ENCODE measurements around the gene MIX23. TPM values are rescaled to one million over a fixed set of nuclear protein-coding genes. Genes with fewer than 3 reads are reported as not detected.

The MIX23 gene
- total RNA-seq, 1 experiment from 2014 or later = 38.3 TPM

- peak; percentile 55 for DNase-seq (ENCODE audit: low spot score)
Measured at GRCh38 chr3:122392868-122393844, 10.1 kb upstream of the MIX23 start.

DNA sequence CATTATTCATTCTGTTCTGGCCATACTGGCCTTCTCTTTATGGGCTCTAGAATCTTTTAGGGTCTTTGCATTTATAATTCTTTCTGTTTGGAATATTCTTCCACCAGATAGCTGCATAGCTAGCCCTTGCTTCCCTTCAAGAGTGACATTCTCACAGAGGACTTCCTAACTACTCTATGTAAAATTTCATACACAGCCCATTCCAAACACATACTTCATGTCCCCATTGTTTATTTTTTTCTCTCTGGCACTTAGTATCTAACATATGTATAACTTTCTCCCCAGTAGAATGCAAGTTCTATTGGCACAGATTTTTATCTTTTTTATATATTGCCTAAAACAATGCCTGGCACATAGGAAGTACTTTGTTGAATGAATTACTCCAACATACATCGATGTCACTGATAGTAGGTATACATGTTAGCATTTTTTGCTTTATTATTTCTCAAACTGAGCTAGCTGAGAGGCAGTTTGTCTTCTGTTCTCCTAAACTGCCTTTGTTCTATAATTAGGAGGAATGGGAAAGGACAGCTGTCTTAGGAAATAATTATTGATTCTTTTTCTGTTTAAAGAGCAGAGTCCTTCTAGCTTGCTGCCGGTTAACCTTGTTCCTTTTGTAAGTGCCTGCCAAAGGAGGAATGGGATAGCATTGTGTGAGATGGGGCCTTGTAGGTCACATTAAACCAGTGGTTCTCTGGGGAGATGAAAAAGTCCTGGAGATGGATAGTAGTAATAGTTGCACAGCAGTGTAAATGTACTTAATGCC is 8.8 kb upstream of the MIX23 start:
- DNase-seq (ENCODE audit: low spot score) = no peak

DNA sequence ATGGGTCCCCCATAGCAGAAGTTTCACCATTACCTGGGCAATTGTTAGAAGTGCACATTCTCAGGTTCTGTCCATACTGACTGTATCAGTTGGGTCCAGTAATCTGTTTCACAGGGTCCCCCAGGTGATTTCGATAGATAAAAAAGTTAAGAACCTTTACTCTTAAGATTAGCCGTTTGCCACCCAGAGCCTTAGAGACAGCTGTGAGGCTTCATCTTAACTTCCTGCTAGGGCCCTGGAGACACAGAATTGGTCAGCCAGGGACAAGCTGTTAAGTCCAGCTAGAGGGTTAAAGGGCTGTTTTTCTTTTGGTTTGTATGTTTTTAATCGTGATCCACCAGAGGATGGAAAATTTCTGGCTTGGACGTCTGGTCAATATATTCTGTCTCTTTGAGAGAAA is 7.6 kb upstream of the MIX23 start:
- DNase-seq (ENCODE audit: low spot score) = no peak

DNA sequence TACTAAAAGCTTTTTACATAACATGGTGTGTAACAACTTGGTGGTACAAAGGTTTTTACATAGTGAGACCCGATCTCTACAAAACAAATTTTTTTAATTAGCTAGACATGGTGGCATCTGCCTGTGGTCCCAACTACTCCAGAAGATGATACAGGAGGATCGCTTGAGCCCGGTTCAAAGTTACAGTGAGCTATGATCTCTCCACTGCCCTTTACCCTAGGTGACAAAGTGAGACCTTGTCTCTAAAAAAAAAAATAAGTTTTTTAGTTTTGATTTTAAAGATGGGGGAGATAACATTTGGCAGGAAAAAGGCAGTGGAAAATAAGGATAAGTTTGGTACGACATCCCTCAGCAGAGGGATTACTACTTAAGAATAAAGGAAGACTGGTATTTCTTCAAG is 6.9 kb upstream of the MIX23 start:
- no peak for DNase-seq (ENCODE audit: low spot score)

DNA sequence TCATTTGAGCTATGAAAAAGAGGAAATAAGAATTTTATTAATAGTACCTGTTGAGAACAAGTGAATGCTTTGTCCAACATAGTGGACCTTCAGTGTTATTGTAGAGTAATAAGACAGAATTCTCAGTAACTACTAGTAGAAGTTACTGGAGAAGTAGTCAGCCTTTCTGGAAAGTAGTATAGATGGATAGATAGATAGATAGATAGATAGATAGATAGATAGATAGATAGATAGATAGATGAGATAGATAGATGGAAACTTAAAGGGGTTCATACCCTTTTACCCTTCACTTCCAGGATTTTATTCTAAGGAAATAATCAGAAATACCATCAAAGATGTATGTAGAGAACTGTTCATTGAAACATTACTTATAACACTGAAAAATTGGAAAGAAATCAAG is 6.2 kb upstream of the MIX23 start:
- DNase-seq (ENCODE audit: low spot score) = no peak

GRCh38 chr3:122387709-122388108 is 4.7 kb upstream of the MIX23 start:
- DNase-seq (ENCODE audit: low spot score) = no peak

DNA sequence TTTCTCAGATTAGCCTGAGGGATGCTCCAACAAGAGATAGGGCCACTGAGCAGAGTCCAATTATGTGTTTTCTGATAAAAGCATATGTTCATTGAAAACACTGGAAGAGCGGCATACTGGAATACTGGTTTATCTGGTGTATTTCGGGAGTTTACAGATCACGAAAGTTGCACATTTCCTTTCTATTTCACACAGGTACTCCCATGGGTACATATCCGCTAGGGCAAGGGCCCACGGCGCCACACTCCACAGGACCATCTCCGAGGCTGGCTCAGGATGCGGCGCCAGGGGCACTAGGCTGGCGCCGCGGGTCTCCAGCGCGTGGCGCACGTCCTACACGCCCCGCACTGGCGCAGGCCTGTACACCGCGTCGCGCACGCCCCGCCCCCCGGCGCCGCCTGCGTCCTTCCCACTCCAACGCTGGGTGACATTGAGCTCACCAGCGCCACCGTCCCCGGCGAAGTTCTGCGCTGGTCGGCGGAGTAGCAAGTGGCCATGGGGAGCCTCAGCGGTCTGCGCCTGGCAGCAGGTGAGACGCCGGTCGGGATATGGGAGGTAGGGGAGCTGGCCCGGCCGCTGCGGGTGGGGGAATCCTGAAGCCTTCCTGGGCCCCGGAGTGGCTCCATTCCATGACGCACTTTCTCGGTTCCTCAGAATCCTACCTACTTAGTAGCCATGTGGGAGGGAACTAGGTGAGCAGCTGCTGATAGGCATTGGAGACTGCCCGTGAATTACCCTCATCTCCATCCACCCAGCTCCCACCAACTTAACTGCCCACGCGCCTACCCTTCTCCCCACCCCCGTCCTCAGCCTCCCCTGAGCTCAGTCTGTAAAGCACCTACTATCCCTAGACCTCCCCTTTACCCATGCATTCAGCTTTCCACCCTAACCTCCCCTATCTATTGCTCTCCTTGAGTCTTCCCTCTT is 1.0 kb upstream of the MIX23 start, which contains the start of gene FAM162A:
TSS of gene FAM162A (plus strand) at position 412 of the 927 bp plus-strand sequence. CDS start at position 496, 84 bp downstream.
- peak; percentile 99 for DNase-seq (ENCODE audit: low spot score)

DNA sequence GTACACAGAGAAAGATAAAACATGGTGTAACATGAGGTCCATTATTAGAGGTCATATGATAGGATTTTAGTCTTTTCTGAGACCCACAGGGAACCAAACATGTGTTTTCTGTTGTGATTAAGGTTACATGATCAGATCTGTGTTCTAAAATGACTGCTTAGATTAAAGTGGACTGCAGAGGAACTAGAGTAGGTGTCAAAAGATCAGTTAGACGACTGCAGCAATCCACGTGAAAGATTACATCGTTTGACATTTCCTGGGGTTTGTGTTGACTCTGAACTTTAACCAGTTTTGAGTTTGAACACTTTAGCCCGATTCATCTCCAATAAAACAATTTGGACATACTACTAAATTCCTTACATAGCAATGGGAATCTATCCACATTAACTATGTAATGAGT is 5.1 kb downstream of the MIX23 start:
- no peak for DNase-seq (ENCODE audit: low spot score)

GRCh38 chr3:122374034-122374433 is 9.0 kb downstream of the MIX23 start:
- DNase-seq (ENCODE audit: low spot score) = no peak

- DNase-seq (ENCODE audit: low spot score) = peak; percentile 38
Measured at GRCh38 chr3:122366379-122366749, 16.7 kb downstream of the MIX23 start.

DNA sequence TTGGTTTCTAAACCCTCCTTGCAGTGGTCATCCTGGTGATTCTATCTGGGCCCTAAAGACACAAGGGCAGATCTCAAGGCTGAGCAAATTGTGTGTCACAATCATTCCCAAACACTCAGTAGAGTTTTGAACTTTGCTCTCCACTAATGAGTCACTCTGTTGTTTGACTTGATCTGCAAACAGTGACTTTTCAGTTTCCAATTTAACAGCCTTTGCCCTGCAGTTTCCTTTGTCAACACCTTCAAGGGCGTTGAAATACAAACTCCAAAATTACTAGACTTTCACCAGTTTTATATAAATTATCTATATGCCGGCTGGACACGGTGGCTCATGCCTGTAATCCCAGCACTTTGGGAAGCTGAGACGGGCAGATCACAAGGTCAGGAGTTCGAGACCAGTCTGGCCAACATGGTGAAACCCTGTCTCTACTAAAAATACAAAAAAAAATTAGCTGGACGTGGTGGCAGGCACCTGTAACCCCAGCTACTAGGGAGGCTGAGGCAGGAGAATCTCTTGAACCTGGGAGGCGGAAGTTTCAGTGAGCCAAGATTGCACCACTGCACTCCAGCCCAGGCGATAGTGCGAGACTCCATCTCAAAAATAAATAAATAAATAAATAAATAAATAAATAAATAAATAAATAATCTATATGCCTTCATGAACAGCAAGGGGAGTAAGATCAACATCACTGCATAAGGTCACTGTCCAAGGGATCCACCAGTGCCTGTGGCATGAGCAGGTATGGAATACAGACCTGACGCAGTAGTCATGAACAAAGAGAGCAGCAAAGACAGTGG is 17.3 kb downstream of the MIX23 start:
- DNase-seq (ENCODE audit: low spot score) = peak; percentile 92

GRCh38 chr3:122365073-122365472 is 18.0 kb downstream of the MIX23 start:
- DNase-seq (ENCODE audit: low spot score) = peak; percentile 12

- no peak for DNase-seq (ENCODE audit: low spot score)
Measured at GRCh38 chr3:122364490-122364889, 18.5 kb downstream of the MIX23 start.

DNA sequence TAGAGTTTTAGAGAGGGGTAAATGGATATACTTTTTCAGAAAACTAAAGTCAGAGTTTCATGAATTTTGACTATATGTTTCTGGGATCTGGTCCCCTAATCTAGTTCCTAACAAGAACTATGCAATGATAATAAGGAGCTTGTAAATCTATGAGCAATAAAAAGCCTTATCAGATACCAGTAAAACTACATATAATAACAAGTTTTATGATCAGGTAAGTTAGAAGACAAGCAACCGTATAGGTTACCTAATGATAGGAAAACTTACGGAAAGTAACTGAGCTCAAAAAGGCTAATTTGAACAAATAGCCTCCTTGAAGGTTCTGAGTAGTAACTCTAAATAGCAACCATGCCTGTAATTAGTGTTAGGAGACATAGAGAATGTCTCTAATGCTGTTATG is 21.0 kb downstream of the MIX23 start:
- DNase-seq (ENCODE audit: low spot score) = no peak

DNA sequence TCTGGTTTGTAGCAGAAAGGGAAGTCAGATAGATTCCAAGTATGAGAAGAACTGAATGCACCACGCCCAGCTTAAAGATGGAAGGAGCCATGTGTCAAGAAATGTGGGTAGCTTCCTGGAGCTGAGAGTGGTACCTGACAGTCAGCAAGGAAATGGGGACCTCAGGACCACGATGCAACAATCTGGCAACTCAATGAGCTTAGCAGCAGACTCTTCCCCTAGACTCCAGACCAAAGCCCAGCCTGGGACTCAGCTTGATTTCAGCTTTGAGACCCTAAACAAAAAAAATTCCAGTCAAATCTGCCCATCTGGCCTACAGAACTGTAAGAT is 24.4 kb downstream of the MIX23 start:
- no peak for DNase-seq (ENCODE audit: low spot score)

DNA sequence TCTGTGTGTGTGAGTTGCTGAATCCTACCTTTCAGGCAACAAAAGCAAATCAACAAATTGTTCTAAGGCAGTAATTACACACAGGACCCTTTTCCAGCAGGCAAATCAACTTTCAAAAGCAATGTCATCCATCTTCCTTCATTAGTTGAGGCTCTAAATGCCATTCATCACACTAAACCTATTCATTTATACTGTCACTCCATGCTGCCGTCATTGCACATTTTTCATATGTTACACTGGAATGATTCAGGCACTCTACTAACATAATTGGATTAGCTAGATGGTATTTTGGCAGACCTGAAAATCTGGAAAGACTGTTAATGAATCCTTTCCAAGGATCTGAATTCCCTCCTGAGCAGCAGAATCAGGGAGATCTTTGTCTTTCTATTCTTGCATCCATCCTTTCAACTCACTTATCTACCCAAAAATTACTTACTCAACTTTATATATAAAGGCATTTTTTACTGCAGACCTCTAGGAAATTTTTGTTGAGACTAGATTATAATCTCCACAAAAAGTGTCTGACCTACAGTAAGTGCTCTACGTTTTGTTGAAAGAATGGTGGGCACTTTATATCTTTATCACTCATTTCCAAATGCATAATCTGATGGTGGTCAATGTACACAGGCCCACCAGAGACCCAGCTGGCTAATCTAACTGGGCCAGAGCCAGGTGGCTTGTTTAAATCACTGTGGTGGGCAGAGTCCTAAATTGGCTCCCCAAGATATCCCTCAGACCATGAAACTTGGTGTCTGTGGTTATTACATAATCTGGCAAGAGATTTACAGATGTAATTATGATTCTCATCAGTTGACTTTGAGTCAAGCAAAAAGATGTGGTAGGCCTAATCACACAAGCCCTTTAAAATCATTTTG is 25.0 kb downstream of the MIX23 start:
- DNase-seq (ENCODE audit: low spot score) = no peak

DNA sequence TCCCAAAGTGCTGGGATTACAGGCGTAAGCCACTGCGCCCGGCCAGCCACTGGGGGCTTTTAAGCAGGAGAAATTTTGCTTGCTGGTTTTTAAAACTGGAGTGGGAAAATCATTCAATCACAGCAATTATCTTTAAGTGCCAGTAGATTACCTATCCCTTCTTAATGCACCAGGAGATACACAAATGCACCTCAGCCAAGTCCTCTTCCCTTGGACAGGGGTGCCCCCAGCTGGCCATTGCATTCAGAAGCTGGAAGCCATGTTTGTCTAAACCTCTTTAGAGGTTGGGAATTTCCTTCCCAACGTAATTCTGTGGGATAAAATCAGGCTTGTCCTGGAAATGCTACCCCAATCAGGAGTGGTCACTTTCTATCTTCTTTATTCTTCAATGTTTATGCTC is 26.6 kb downstream of the MIX23 start:
- peak; percentile 84 for DNase-seq (ENCODE audit: low spot score)

GRCh38 chr3:122355612-122356011 is 27.4 kb downstream of the MIX23 start:
- no peak for DNase-seq (ENCODE audit: low spot score)

DNA sequence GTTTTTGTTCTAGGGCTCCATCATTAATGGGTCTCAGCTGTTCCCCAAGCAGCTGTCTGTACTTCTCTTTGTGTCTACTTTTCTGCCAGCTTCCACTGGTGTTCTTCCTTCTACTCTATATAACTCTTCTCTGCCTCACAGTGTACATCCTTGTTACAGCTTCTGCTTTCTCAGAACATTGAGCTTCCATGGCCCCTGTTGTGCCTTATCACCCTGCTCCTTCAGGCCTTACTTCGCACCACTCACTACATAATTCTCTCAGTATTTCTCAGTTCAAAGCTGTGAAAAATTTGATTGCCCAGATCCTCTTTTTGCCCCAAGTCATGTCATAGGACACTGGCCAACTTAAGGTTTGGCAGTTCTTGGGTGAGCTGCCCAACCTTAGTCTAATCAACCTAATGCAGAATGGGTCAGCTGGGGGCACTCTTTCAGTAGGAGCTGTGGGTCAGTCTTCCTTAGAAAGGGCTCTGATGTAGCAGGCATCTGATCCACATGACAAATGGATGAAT is 29.1 kb downstream of the MIX23 start:
- DNase-seq (ENCODE audit: low spot score) = no peak

DNA sequence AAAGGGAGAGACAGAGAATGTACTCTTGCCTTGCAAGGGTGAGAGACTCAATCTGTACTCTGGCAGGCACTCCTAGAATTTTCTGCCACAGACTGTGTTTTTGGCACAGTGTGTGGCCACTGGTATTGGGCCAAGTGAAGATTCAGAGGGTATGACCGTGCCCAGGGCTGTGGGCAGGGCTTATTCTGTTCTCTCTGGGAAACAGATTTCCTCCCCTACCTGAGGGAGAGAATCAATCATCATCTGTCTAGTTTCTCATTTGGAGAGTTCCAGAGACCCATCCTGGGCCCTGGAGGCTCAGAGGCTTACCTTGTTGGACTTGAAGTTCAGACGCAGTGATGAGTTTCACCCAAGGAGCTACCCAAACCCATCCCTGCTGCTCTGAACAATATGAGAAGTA is 29.8 kb downstream of the MIX23 start:
- no peak for DNase-seq (ENCODE audit: low spot score)
